Thyroid gland (tissue), 4 donors: ENCODE results near the gene SIRPD. TPM values are rescaled to one million over a fixed set of nuclear protein-coding genes. Genes with fewer than 3 reads are reported as not detected.
"Not testable (repeated sequence)": the region's sequence is repeated elsewhere in the genome, so short reads cannot be mapped to it uniquely, and the experiment has no call there.

Source experiments
- DNase-seq, 2 donors: peaks; one replicate each; pipeline ENCODE4 v3.0.0-alpha.2; 2019
- H3K27ac ChIP-seq, 3 donors: fragments of 200-600 bp; sonication (generic); 1 replicate in 2 of 3; 2 replicates in 1 of 3; pipeline ENCODE4 v1.5.1; 2016 to 2019; ENCODE audit warnings: mild to moderate bottlenecking in 1 of 3, moderate library complexity in 1 of 3
- H3K27me3 ChIP-seq: fragments of 200-600 bp; sonication (generic); one replicate; pipeline ENCODE4 v1.5.1; 2019
- H3K36me3 ChIP-seq, 2 donors: fragments of 200-600 bp; sonication (generic); one replicate each; pipeline ENCODE4 v1.5.1; 2016 to 2019
- H3K4me1 ChIP-seq, 2 donors: fragments of 200-600 bp; sonication (generic); one replicate each; pipeline ENCODE4 v1.5.1; 2017 to 2019
- H3K4me3 ChIP-seq, 3 donors: fragments of 200-600 bp; sonication (generic); replicated peaks in 1 of 3; 1 replicate in 2 of 3; 2 replicates in 1 of 3; pipeline ENCODE4 v1.5.1; 2016; ENCODE audit warnings: mild to moderate bottlenecking in 1 of 3
- H3K9me3 ChIP-seq: fragments of 200-600 bp; sonication (generic); one replicate; pipeline ENCODE4 v1.5.1; 2017
- POLR2A ChIP-seq, 2 donors: fragments of 450-650 bp; IDR thresholded peaks; one replicate each; pipeline ENCODE4 v1.6.1; 2017; ENCODE audit warnings: antibody characterized with exemption in 2 of 2, mild to moderate bottlenecking in 2 of 2, moderate library complexity in 1 of 2
- WGBS, 2 donors: methylation state at CpG; one replicate each; pipeline ENCODE4 v1.1.5; 2017; 5-methylcytosine and 5-hydroxymethylcytosine counted together
- intact Hi-C: fragments of 100-400 bp; cut with DNase I; formaldehyde crosslinking; loops from one replicate; pipeline ENCODE4 v1.15.1; 2023
- total RNA-seq, 4 donors: library from RNA; depleted of rRNA; stranded (reverse); fragments of >200 nt; gene quantifications; one replicate each; pipeline ENCODE4 v1.2.3, GENCODE V29; 2016
- TF ChIP-seq, protein P1 (sequence below), 6 experiments: fragments of 200-600 bp in 3 of 6; fragments of 450-650 bp in 3 of 6; sonication (generic) in 3 of 6; IDR thresholded peaks; one replicate each; pipeline ENCODE4 v1.5.1; 2016 to 2019; ENCODE audit warnings: antibody characterized with exemption in 6 of 6, mild to moderate bottlenecking in 2 of 6, inconsistent platforms in 1 of 6, moderate library complexity in 1 of 6

The SIRPD gene
- total RNA-seq, 4 donors from 2014 or later = not detected

DNA sequence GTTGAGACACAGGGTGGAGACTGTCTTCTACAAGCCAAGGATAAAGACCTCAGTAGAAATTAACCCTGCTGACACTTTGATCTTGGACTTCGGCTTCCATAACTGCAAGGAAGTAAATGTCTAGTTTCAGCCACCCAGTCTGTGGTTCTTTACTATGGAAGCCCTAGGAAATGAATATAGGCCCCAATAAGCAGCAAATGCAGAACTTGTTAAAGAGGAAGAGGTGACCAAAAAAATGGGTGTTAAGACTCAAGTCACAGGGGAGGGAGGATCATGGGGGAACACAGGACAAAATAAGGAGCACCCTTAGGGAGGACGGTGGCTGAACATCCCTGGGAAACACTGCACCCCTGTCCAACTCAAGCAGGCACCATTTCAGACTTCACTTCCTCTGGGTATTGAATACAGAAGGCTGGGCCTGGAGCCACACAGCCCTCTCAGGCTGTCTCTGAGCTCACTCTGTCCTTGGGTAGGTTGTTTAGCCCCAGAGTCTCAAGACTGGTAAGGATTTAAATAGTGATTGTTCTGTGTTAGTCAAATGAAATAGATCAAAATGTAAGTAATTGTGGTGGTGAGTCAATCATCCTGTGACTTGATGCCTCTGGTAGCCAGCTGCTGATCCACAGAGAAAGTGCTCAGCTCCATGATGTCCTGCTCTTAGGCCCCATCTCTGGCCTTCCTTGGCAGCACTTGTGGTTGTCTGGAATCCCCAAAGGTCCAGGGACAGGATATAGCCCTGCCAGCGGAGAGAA lies 30.5 kb upstream of the SIRPD start:
- Histone ChIP-seq H3K27ac (no peak overlapping the region), H3K27me3 (no peaks in the 10 kb centered on the region), H3K4me1 (no peaks in the 10 kb centered on the region), H3K9me3 (no peaks in the 10 kb centered on the region), H3K36me3 (no peaks in the 10 kb centered on the region), H3K4me3 (no peak overlapping the region)
- no peak for DNase-seq
- 90% methylated on average over 2 of the region's 3 CpGs; no CpG with 5 or more reads in 1 of the 2 donors for WGBS, 2 donors
- intact Hi-C loops = no loop called here
- no peak for TF ChIP-seq POLR2A (IDR thresholded peaks at IDR 0.05)
- TF ChIP-seq, protein P1, sequence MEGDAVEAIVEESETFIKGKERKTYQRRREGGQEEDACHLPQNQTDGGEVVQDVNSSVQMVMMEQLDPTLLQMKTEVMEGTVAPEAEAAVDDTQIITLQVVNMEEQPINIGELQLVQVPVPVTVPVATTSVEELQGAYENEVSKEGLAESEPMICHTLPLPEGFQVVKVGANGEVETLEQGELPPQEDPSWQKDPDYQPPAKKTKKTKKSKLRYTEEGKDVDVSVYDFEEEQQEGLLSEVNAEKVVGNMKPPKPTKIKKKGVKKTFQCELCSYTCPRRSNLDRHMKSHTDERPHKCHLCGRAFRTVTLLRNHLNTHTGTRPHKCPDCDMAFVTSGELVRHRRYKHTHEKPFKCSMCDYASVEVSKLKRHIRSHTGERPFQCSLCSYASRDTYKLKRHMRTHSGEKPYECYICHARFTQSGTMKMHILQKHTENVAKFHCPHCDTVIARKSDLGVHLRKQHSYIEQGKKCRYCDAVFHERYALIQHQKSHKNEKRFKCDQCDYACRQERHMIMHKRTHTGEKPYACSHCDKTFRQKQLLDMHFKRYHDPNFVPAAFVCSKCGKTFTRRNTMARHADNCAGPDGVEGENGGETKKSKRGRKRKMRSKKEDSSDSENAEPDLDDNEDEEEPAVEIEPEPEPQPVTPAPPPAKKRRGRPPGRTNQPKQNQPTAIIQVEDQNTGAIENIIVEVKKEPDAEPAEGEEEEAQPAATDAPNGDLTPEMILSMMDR (IDR thresholded peaks at IDR 0.05) = no peak

DNA sequence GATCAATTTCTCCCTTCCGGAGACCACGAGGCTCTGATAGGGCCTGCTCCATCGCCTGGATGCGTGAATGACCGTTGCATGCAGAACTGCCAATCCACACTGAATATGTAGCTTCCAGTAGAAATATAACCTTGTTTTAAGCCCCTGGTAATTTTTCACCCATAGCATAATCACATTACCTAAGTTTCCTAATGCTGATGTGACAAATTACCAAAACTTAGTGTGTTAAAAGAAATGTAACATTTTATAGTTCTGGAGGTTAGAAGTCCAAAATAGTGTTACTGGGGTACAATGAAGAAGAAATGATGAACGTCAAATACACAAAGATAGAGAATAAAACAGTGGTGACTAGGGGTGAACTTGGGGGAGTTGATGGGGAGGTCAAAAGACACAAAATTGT lies 22.0 kb upstream of the SIRPD start:
- no peak overlapping the region for H3K4me3 ChIP-seq
- TF ChIP-seq, protein P1 (IDR thresholded peaks at IDR 0.05) = no peak
- no peaks in the 10 kb centered on the region for H3K36me3 ChIP-seq
- no peaks in the 10 kb centered on the region for H3K27me3 ChIP-seq
- H3K27ac ChIP-seq = no peak overlapping the region
- no peak for DNase-seq
- intact Hi-C loops = no loop called here
- H3K4me1 ChIP-seq = no peaks in the 10 kb centered on the region
- no peaks in the 10 kb centered on the region for H3K9me3 ChIP-seq
- WGBS, 2 donors = 90 to 91% methylated on average over 6 of the region's 6 CpGs

DNA sequence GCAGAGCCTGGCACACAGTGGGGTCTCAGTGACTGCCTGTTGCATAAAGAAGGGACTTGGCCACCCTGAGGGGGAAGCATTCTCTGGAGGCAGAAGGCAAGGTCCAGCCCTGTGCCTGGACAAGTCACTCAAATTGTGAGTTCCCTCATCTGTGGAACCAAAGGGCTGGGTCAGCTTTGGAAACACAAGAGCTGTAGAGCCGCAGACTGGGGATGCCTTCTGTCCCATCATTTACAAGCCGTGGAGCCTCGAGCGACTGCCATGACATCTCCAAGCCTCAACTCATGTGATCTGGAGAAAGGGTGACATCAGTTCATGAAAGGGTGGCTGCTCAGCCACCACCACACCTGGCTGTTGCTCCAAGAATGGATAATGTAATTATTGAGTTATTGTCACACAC lies 20.4 kb upstream of the SIRPD start:
- Histone ChIP-seq H3K4me3 (no peak overlapping the region), H3K4me1 (no peaks in the 10 kb centered on the region), H3K27me3 (no peaks in the 10 kb centered on the region), H3K36me3 (no peaks in the 10 kb centered on the region), H3K9me3 (no peaks in the 10 kb centered on the region), H3K27ac (no peak overlapping the region)
- WGBS, 2 donors = 82 to 88% methylated on average over 3 to 4 of the region's 4 CpGs
- intact Hi-C loops = no loop called here
- no peak for TF ChIP-seq POLR2A (IDR thresholded peaks at IDR 0.05)
- TF ChIP-seq, protein P1 (IDR thresholded peaks at IDR 0.05) = no peak
- no peak for DNase-seq

DNA sequence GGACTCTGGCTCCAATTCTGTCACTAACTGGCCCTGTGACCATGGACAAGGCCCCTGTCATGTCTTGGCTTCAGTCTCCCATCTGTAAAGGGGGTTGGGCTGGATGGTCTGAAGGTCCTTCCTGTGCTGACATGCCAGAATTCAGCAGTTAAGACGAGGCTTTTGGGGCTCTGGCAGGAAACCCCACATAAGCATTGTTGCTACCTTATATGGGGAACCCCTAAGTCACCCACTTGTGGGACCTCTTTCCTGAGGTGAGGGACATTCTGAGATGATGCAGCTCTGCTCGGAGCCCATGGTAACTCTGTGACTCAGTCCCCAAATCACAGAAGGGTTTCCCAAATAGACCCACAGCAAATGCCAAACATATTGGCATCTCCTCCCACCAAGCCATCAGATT lies 19.8 kb upstream of the SIRPD start:
- H3K27ac ChIP-seq, H3K4me1 ChIP-seq, H3K9me3 ChIP-seq, DNase-seq, H3K27me3 ChIP-seq, H3K36me3 ChIP-seq, H3K4me3 ChIP-seq, intact Hi-C loops: not testable (repeated sequence)
- 56 to 93% methylated on average over 1 to 2 of the region's 2 CpGs for WGBS, 2 donors

DNA sequence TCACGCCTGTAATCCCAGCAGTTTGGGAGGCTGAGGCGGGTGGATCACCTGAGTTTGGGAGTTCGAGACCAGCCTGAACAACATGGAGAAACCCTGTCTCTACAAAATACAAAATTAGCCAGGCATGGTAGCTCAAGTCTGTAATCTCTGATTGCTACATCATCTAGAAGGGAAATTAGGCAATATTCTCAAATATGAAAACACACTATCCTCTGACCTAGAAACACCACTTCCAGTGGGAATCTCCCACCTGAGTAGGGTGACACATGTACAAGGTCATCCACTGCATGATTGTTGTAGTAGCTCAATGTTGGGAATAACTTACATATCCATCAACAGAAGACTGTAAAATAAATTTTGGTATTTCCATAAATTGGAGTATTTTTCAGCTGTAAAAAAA lies 19.1 kb upstream of the SIRPD start:
- DNase-seq = no peak
- TF ChIP-seq, protein P1 (IDR thresholded peaks at IDR 0.05) = no peak
- TF ChIP-seq POLR2A (IDR thresholded peaks at IDR 0.05) = no peak
- H3K4me3 ChIP-seq = no peak overlapping the region
- H3K27me3 ChIP-seq = no peaks in the 10 kb centered on the region
- no peaks in the 10 kb centered on the region for H3K9me3 ChIP-seq
- no peaks in the 10 kb centered on the region for H3K36me3 ChIP-seq
- intact Hi-C loops = no loop called here
- no peak overlapping the region for H3K27ac ChIP-seq
- 87 to 91% methylated on average over 3 of the region's 3 CpGs for WGBS, 2 donors
- H3K4me1 ChIP-seq = no peaks in the 10 kb centered on the region

DNA sequence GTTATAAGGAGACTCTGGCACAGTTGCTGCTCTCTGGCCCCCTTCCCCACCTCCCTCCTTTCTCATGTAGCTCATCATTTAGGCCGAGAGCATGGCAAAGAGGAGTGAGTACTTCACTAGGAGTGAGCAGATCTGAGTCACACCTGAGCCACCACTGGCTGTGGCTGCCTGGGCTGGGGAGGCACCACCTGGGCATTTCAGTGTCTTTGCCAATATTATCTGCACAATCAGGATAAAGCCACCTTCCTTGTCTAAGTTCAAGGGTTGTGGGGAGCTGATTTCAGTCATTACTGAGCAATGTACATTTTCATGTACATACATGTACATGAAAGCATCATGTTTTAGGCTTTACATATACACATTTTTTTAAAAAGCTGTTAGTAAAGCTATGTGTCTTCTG lies 18.5 kb upstream of the SIRPD start:
- H3K4me3 ChIP-seq, H3K9me3 ChIP-seq, H3K27me3 ChIP-seq, intact Hi-C loops, H3K36me3 ChIP-seq, H3K27ac ChIP-seq, H3K4me1 ChIP-seq, DNase-seq: not testable (repeated sequence)
- no CpG with 5 or more reads among the region's 1 CpG for WGBS, 2 donors

DNA sequence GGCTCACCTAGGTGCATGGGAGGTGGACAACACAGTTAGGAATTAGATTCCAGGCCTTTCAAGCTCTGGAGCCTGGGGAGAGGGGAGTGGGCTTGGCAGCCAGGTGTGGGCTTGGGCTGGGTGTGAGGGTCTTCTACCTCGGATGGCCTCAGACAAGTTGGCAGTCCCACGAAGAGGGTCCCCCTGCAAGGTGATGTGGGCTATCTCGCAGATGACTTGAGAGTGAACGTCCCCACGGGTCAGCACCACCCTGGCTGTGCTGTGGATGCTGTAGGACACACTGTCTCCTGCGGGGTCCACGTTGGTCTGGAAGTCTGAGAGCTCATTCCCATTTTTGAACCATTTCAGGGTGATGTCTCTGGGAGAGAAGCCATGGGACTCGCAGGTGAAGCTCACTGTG lies 14.1 kb upstream of the SIRPD start:
- DNase-seq, H3K36me3 ChIP-seq, H3K27ac ChIP-seq, intact Hi-C loops, H3K27me3 ChIP-seq, H3K9me3 ChIP-seq, H3K4me3 ChIP-seq, H3K4me1 ChIP-seq: not testable (repeated sequence)
- WGBS, 2 donors = 92% methylated on average over 2 of the region's 8 CpGs; no CpG with 5 or more reads in 1 of the 2 donors
